ENCODE results near the gene TMEM239.

- TF ChIP-seq, protein P1, sequence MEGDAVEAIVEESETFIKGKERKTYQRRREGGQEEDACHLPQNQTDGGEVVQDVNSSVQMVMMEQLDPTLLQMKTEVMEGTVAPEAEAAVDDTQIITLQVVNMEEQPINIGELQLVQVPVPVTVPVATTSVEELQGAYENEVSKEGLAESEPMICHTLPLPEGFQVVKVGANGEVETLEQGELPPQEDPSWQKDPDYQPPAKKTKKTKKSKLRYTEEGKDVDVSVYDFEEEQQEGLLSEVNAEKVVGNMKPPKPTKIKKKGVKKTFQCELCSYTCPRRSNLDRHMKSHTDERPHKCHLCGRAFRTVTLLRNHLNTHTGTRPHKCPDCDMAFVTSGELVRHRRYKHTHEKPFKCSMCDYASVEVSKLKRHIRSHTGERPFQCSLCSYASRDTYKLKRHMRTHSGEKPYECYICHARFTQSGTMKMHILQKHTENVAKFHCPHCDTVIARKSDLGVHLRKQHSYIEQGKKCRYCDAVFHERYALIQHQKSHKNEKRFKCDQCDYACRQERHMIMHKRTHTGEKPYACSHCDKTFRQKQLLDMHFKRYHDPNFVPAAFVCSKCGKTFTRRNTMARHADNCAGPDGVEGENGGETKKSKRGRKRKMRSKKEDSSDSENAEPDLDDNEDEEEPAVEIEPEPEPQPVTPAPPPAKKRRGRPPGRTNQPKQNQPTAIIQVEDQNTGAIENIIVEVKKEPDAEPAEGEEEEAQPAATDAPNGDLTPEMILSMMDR (IDR thresholded peaks at IDR 0.05): no peak
- TF ChIP-seq POLR2A (IDR thresholded peaks at IDR 0.05) (no peak), POLR2AphosphoS5 (IDR thresholded peaks at IDR 0.05) (no peak)
Measured at GRCh38 chr20:2794202-2794748, 21.9 kb upstream of the TMEM239 start.
